ENCODE results near the gene HERC2.

HERC2 gene

GRCh38 chr15:28096670-28097431 lies 225.1 kb downstream of the HERC2 start:
- DNase-seq (ENCODE audit: low spot score): no peak

DNA sequence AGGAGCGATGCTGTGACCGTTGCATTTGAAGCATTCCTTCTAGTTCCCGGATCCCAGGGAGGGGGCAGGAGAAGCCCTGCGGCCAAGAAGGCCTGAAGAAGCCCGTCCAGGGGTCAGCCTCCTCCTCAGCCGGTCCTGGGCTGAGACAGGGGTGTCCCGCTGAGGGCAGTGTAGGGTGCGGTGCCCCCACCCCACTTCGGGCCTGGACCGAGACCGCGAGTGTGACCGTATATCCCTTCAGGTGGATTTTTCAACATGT lies 225.6 kb downstream of the HERC2 start:
- no peak for DNase-seq (ENCODE audit: low spot score)

DNA sequence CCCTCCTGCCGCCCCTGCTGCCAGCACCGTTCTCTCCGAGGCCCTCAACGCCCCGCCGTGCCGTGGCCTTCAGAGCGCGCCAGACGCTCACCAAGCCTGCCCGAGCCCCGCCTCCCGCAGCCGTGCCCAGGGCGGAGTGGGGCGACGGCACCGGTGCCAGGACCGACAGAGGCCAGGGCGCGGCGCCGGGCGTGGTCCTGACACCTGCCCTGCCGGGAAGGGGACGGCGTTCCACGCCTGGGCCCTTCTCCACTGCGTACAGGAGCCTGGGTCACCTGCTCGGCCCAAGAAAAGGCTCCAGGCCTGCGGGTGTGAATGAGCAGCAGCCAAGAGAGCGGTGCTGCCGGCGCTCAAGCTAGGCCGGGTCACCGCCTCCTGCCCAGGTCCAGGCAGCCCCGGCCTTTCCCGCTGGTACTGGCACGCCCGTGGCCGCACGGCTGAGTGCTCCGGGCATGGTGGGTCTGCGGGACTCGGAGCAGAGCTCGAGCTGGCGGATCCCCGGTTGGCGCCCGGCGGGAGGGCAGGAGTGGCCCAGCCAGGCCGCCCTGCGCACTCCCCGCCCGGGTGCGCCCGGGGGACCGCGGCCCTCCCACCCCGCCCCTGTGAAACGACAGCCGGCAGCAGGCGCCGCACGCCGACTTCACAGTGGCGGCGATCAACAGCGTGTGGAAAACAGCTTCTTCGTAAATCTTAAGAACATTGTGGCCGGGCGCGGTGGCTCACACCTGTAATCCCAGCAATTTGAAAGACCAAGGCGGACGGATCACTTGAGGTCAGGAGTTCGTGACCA lies 227.1 kb downstream of the HERC2 start:
- DNase-seq (ENCODE audit: low spot score): no peak

- DNase-seq (ENCODE audit: low spot score): no peak
Observed at GRCh38 chr15:28093752-28094535, 228.0 kb downstream of the HERC2 start.

GRCh38 chr15:28091313-28091712 lies 230.7 kb downstream of the HERC2 start:
- DNase-seq (ENCODE audit: low spot score): no peak

DNA sequence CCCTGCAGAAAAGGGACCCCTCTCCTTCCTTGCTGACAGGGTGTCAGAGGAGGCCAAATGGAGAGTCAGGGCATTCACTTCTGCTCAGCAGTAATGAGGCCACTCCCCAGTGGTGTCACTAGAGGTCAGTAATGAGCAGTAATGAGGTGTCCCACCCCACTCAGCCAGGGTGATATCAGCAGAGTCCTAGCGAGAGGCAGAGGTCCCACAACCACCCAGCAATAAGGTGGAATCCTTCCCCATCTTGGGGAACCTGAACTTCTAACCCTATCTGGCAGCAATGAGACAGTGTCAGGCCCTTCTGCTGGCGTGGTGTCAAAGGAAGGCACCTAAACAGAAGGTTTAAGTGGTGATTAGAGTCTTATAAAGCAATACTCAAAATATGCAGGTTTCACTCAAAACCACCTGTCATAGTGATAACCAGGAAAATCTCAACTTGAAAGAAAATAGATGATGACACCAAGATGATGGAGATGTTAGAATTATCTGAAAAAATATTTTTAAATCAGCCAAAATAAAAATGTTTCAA lies 235.7 kb downstream of the HERC2 start:
- no peak for DNase-seq (ENCODE audit: low spot score)

GRCh38 chr15:28085489-28086174 lies 236.3 kb downstream of the HERC2 start:
- no peak for DNase-seq (ENCODE audit: low spot score)

DNA sequence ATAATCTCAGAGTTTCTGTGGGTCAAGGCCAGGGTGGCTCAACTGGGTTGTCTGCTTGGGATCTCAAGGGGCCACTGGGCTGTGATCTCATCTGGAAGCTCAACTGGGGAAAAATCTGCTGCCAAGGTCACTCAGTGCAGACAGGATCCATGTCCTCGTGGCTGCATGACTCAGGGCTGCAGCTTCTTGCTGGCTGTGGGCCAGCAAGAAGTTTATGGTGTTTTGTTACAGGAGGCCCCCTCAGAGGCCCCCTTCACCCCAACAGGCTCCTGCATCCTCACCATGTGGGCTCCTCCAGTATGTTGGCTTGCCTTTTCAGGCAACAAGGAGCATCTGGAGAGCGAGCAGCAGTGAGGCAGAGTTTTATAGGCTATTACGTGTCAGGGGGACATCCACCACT lies 237.4 kb downstream of the HERC2 start:
- DNase-seq (ENCODE audit: low spot score): no peak

- no peak for DNase-seq (ENCODE audit: low spot score)
Observed at GRCh38 chr15:28082891-28083684, 238.9 kb downstream of the HERC2 start.

GRCh38 chr15:28081594-28081993 lies 240.4 kb downstream of the HERC2 start:
- DNase-seq (ENCODE audit: low spot score): no peak

- no peak for DNase-seq (ENCODE audit: low spot score)
Observed at GRCh38 chr15:28080386-28080785, 241.6 kb downstream of the HERC2 start.

- DNase-seq (ENCODE audit: low spot score): no peak
Observed at GRCh38 chr15:28079313-28079969, 242.5 kb downstream of the HERC2 start.

DNA sequence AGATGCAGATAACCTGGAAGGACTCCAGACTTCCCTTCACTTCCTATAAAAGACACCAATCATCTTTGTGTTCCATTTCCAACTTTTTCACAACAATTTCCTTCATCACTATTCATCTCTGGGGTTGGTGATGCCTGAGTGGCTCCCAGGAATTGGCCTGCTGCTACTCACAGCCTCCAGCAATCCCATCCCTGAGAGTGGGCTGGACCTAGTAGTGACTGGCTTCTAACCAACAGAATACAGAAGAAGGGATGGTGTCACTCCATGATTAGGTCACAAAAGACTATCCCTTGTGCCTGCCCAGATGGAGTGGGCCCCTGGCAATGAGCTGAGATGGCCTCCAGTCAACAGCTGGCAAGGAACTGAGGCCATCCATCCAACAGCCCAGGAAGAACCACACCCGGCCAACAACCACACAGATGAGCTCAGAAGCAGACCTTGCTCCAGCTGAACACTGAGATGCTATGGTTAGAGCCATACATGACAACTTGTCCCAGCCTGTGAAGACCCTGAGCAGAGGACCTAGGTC lies 243.7 kb downstream of the HERC2 start:
- no peak for DNase-seq (ENCODE audit: low spot score)

- no peak for DNase-seq (ENCODE audit: low spot score)
Observed at GRCh38 chr15:28075573-28075972, 246.4 kb downstream of the HERC2 start.

GRCh38 chr15:28068930-28069329 lies 253.0 kb downstream of the HERC2 start:
- no peak for DNase-seq (ENCODE audit: low spot score)

DNA sequence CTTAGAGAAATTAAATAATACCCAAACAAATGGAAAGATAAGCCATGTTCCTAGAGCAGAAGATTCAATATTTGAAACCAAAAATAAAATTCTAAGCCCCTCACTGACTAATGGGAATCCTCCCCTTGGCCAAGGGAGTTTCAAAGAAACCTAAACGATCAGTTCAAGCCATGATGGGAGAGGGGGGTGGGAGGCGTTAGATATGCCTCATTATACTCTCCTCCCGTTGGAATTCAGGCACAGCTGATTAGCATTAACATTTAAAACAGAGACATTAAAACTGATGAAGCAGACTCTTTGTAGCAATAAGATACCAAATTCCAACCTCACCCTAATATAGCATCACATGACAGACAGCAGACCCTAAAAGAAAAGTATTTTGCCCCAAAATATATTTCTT lies 255.7 kb downstream of the HERC2 start:
- DNase-seq (ENCODE audit: low spot score): no peak
